Muscle of leg (tissue), 11 donors: ENCODE measurements around the gene MCF2L. TPM values are rescaled to one million over a fixed set of nuclear protein-coding genes. Genes with fewer than 3 reads are reported as not detected.
"Not testable (repeated sequence)": the region's sequence is repeated elsewhere in the genome, so short reads cannot be mapped to it uniquely, and the experiment has no call there.

ENCODE experiments used
- DNase-seq: peaks from one replicate; pipeline ENCODE4 v3.0.0; 2013
- H3K27ac ChIP-seq: one replicate; pipeline ENCODE4 v1.5.1; 2013; ENCODE audit warnings: mild to moderate bottlenecking, low read length, control low read depth
- H3K27me3 ChIP-seq: one replicate; pipeline ENCODE4 v1.6.1; 2013; ENCODE audit warnings: low read length; ENCODE audit not compliant: control insufficient read depth, insufficient read depth
- H3K36me3 ChIP-seq: one replicate; pipeline ENCODE4 v1.6.1; 2013; ENCODE audit warnings: low read length; ENCODE audit not compliant: control insufficient read depth, insufficient read depth
- H3K4me1 ChIP-seq: one replicate; pipeline ENCODE4 v1.6.1; 2013; ENCODE audit warnings: low read length; ENCODE audit not compliant: control insufficient read depth, insufficient read depth
- H3K4me3 ChIP-seq: one replicate; pipeline ENCODE4 v1.5.1; 2013; ENCODE audit warnings: low read length, control low read depth
- H3K9me3 ChIP-seq: replicated peaks from 2 replicates; pipeline ENCODE4 v1.6.1; 2013; ENCODE audit warnings: low read depth, low read length; ENCODE audit not compliant: control insufficient read depth
- WGBS: methylation state at CpG from one replicate; pipeline ENCODE4 v1.1.5; 2013; ENCODE audit warnings: missing lambda C conversion rate; ENCODE audit not compliant: insufficient coverage; 5-methylcytosine and 5-hydroxymethylcytosine counted together
- polyA plus RNA-seq, 8 donors: library from polyadenylated mRNA; unstranded; fragments of 120-200 nt; gene quantifications; one replicate each; pipeline versions ENCODE4 v1.2.1 to v1.2.3, GENCODE V29; 2013; ENCODE audit warnings: inconsistent platforms in 1 of 8, low replicate concordance in 1 of 8; ENCODE audit not compliant: insufficient read length in 8 of 8, insufficient read depth in 1 of 8
- total RNA-seq: library from RNA; stranded (reverse); fragments of 120-200 nt; gene quantifications from one replicate; pipeline ENCODE4 v1.2.4, GENCODE V29; 2013

MCF2L gene
- total and polyA plus RNA-seq, 9 donors, result 15.9 to 27.6 (median 20.1) TPM

GRCh38 chr13:113096052-113096744 lies 127.2 kb downstream of the MCF2L start:
- Histone ChIP-seq H3K27ac (no peak overlapping the region), H3K27me3 (no peaks in the 10 kb centered on the region), H3K36me3 (no peaks in the 10 kb centered on the region), H3K4me3 (no peak overlapping the region), H3K4me1 (peaks cover 24% of the 10 kb centered on the region), H3K9me3 (no peaks in the 10 kb centered on the region)
- 88% methylated on average over 61 of the region's 61 CpGs for WGBS
- DNase-seq, result no peak

- H3K36me3 ChIP-seq, result no peaks in the 10 kb centered on the region
- WGBS, result 83% methylated on average over 51 of the region's 52 CpGs
- H3K9me3 ChIP-seq, result no peaks in the 10 kb centered on the region
These were observed 127.8 kb downstream of the MCF2L start for GRCh38 chr13:113096745-113097305.

DNA sequence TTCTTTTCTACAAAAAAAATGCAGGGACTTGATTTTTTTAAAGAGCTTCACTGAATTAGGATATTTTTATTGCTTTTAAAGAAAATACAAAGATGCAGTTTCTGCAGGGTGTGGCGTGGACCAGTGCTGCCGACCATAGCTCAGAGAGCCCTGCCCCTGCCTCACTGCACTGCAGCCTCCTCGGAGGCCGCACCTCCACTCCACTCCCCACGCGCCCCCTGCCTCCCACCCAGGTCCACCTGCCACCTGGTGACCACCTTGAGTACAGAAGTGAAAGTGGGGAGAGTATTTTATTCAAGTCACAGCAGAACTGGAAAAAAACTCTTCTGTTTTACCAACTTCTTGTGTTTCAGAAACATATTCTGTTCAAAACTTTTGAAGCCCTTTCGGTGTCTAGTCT lies 128.6 kb downstream of the MCF2L start:
- H3K4me1 ChIP-seq, result peaks cover 24% of the 10 kb centered on the region
- H3K36me3 ChIP-seq, result no peaks in the 10 kb centered on the region
- no CpG with 5 or more reads among the region's 7 CpGs for WGBS
- no peak for DNase-seq
- no peak overlapping the region for H3K4me3 ChIP-seq
- H3K27ac ChIP-seq, result peak overlapping the region; percentile 87
- H3K9me3 ChIP-seq, result no peaks in the 10 kb centered on the region
- H3K27me3 ChIP-seq, result no peaks in the 10 kb centered on the region

More at GRCh38 chr13:113096745-113097305, 127.8 kb downstream of the MCF2L start:
- peaks cover 24% of the 10 kb centered on the region for H3K4me1 ChIP-seq
- DNase-seq, result no peak
- H3K27me3 ChIP-seq, result no peaks in the 10 kb centered on the region
- H3K4me3 ChIP-seq, result no peak overlapping the region
- no peak overlapping the region for H3K27ac ChIP-seq

DNA sequence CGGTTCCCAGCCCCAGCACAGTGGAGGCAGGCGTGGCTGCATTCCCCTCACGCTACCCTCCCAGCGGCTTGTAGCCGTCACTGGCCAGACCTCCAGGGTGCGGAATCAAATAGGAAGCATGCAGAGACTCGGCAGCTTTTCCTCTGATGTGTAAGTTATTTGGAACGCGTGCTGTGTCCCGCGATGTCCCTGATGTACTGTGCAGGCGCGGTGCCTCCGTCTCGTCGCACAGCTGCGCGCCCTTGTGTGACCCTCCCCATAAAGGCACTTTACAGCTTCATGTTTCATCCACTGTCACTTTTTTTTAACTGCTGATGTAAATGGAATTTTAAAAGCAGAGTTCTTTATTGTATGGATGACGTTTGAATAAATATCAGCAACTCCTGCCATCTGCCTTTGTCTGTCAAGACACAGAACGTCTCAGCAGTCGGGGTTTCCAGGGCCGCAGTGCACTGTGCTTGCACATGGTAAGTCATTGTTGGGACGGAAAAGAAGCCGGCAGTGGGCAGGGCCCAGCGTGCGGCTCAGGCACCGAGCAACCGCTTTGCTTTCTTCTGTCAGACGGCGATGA lies 129.2 kb downstream of the MCF2L start:
- DNase-seq, result peak; percentile 93
- H3K9me3 ChIP-seq, result no peaks in the 10 kb centered on the region
- H3K27ac ChIP-seq, result peak overlapping the region; percentile 87
- no peaks in the 10 kb centered on the region for H3K27me3 ChIP-seq
- 19% methylated on average over 24 of the region's 30 CpGs for WGBS
- H3K4me3 ChIP-seq, result peak overlapping the region; percentile 3
- peaks cover 20% of the 10 kb centered on the region for H3K4me1 ChIP-seq
- H3K36me3 ChIP-seq, result no peaks in the 10 kb centered on the region

DNA sequence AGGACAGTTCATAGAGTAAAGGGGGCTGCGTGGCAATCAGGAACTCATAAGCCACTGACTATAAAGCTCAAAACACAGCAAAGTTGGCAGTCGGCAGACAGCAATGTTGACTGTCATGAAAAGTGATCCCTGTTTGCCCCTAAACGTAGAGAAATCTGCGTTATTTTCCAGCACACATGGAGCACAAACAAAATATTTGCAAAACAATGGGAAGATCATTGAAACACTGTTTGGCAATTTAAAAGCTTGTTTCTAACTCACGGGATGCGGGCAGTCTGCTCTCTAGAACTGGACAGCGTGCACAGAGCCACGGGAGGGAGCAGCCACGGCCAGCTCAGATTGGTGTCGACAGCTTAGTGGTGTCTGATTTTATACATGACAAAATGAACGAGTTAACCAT lies 130.1 kb downstream of the MCF2L start:
- H3K27ac ChIP-seq, result peak overlapping the region; percentile 87
- H3K4me3 ChIP-seq, result no peak overlapping the region
- H3K36me3 ChIP-seq, result no peaks in the 10 kb centered on the region
- DNase-seq, result no peak
- H3K4me1 ChIP-seq, result peaks cover 28% of the 10 kb centered on the region
- H3K9me3 ChIP-seq, result no peaks in the 10 kb centered on the region
- WGBS, result 62% methylated on average over 2 of the region's 11 CpGs
- peaks cover 1% of the 10 kb centered on the region for H3K27me3 ChIP-seq

DNA sequence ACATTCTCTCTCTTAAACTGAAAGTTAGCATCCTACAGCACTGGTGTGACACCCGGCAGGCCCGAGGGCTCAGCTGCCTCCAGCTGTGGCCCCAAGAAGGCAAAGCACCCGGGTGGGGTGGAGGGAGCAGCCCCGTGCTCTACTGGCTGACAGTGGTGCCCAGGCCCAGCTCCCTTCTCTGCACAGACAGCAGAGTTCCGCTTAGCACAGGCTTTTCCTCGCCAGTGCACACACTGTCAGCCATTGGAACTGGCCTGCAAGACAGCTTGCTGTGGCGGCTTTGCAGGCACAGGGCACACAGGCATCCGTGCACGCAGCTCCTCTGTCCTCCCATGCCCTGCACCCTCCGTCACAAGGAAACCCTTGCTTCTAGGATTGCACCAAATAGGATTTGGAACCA lies 133.3 kb downstream of the MCF2L start:
- not testable (repeated sequence) for H3K4me3 ChIP-seq, H3K27ac ChIP-seq, H3K9me3 ChIP-seq, DNase-seq, H3K27me3 ChIP-seq, H3K36me3 ChIP-seq
- 55% methylated on average over 6 of the region's 10 CpGs for WGBS
- peaks cover 33% of the 10 kb centered on the region for H3K4me1 ChIP-seq

DNA sequence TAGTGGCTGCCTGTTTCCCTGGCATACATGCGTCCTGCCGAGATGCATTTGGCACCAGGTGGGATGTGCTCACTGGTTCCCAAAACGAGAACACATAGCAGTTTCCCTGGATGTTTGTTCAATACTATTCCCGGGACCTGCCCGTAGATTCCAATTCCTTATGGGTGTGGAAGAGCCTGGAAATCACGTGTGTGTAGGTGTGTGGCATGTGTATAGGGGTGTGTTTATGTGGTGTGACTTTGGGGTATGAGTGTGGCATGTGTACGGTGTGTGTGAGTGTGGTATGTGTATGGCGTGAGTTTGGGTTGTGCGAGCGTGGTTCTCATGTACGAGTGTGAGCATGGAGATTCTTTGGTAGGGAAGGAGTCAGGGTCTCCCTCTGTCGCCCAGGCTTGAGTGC lies 133.7 kb downstream of the MCF2L start:
- WGBS, result 81% methylated on average over 10 of the region's 12 CpGs
- H3K36me3 ChIP-seq, result no peaks in the 10 kb centered on the region
- no peak for DNase-seq
- H3K4me1 ChIP-seq, result peaks cover 30% of the 10 kb centered on the region
- H3K9me3 ChIP-seq, result no peaks in the 10 kb centered on the region
- H3K27ac ChIP-seq, result no peak overlapping the region
- no peak overlapping the region for H3K4me3 ChIP-seq
- H3K27me3 ChIP-seq, result peaks cover 6% of the 10 kb centered on the region

DNA sequence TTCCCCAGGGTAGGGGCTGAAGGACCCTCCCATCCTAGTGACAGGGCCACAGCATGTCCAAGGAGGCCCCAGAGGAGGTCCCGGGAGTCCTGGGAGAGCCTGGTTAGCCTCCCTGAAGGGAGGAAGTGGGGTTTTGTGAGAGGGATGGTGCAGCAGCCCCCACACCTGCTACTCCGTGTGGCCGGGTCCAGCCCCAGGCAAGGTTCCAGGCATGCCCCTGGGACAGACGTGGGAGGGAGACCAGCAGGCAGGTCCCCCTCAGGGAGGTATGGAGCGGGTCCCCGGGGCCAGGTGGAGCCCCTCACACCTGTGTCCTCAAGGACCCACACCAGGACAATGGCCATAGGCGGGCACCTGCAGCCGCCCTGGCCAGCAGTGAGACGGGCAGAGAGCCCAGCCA lies 134.6 kb downstream of the MCF2L start:
- DNase-seq, result no peak
- 78% methylated on average over 6 of the region's 9 CpGs for WGBS

GRCh38 chr13:113105032-113105920 lies 136.3 kb downstream of the MCF2L start, which contains the start of gene F7:
F7 (plus strand) TSS chr13:113105791; CDS start chr13:113105842, 51 bp downstream.
- Histone ChIP-seq H3K9me3 (no peaks in the 10 kb centered on the region), H3K27ac (no peak within 1 kb of the TSS), H3K4me3 (no peak within 1 kb of the TSS), H3K27me3 (peaks cover 20% of the 10 kb centered on the region), H3K4me1 (peaks cover 21% of the 10 kb centered on the region), H3K36me3 (no peaks in the 10 kb centered on the region)
- WGBS, result 44% methylated on average over 6 of the region's 17 CpGs
- no peak for DNase-seq

More for the DNA sequence above, 134.6 kb downstream of the MCF2L start:
- no peak overlapping the region for H3K4me3 ChIP-seq
- H3K27me3 ChIP-seq, result peaks cover 6% of the 10 kb centered on the region
- H3K4me1 ChIP-seq, result peaks cover 21% of the 10 kb centered on the region
- H3K9me3 ChIP-seq, result no peaks in the 10 kb centered on the region
- no peaks in the 10 kb centered on the region for H3K36me3 ChIP-seq
- no peak overlapping the region for H3K27ac ChIP-seq
